GM12878 (cell line): ENCODE measurements around the gene POSTN. TPM values are rescaled to one million over a fixed set of nuclear protein-coding genes. Genes with fewer than 3 reads are reported as not detected.

ENCODE experiments used
- ATAC-seq: fragments of 200-7000 bp; cut with Tn5 transposase; 3 replicates; pipeline ENCODE4 v1.9.1; 2020; ENCODE audit warnings: mild to moderate bottlenecking, moderate library complexity
- Bru-seq: library from RNA; stranded (reverse); fragments of 400-500 nt; gene quantifications from one replicate; lab custom pipeline; 2021; lab: Mats Ljungman, UMichigan
- BruChase-seq, 2 experiments: library from RNA; stranded (reverse); fragments of 400-500 nt; gene quantifications; one replicate each; lab custom pipeline; 2021; lab: Mats Ljungman, UMichigan
- BruUV-seq: library from RNA; stranded (reverse); fragments of 400-500 nt; replicated peaks from 2 replicates; lab custom pipeline; 2021; lab: Mats Ljungman, UMichigan
- CTCF ChIA-PET: fragments of 300-600 bp; sonication (Branson Sonifier 250); formaldehyde crosslinking; extraction: SDS; loops from one replicate; lab custom pipeline; 2021; ENCODE audit warnings: inconsistent platforms; lab: Yijun Ruan, JAX
- POLR2A ChIA-PET: fragments of 350-600 bp; formaldehyde crosslinking; extraction: SDS; loops from one replicate; lab custom pipeline; 2021; ENCODE audit warnings: inconsistent platforms; lab: Charles Lee
- RAD21 ChIA-PET: fragments of 300-600 bp; sonication (Branson Sonifier 250); formaldehyde crosslinking; loops from one replicate; lab custom pipeline; 2023; ENCODE audit warnings: antibody characterized with exemption; ENCODE audit not compliant: unreplicated experiment; lab: Charles Lee
- SMC1A ChIA-PET: fragments of 300-600 bp; sonication (Branson Sonifier 250); formaldehyde crosslinking; loops from one replicate; lab custom pipeline; 2023; ENCODE audit not compliant: unreplicated experiment, uncharacterized antibody; lab: Charles Lee
- DNase-seq: peaks from one replicate; pipeline ENCODE4 v3.0.0-alpha.2; 2011; ENCODE audit warnings: low read depth, low spot score
- FAIRE-seq: peaks from 3 replicates; lab custom pipeline; 2011; peaks lifted over from hg19 to GRCh38; lab: Jason Lieb, UNC
- H2AFZ ChIP-seq: 2 replicates; pipeline ENCODE4 v1.6.0; 2011; ENCODE audit warnings: low read depth, low read length, control low read depth; ENCODE audit not compliant: control insufficient read depth
- H3K27ac ChIP-seq: 2 replicates; pipeline ENCODE4 v1.5.1; 2011; ENCODE audit warnings: control low read depth; ENCODE audit not compliant: control insufficient read depth, insufficient read depth
- H3K27me3 ChIP-seq, 2 experiments: replicated peaks in 1 of 2; 2 replicates each; pipeline versions ENCODE4 v1.6.0 to v1.6.1; 2011; ENCODE audit warnings: low read length in 1 of 2; ENCODE audit not compliant: control insufficient read depth in 2 of 2, insufficient read depth in 2 of 2
- H3K36me3 ChIP-seq, 2 experiments: 2 replicates each; pipeline ENCODE4 v1.5.1; 2011; ENCODE audit warnings: low read length in 1 of 2; ENCODE audit not compliant: control insufficient read depth in 2 of 2, insufficient read depth in 2 of 2
- H3K4me1 ChIP-seq: 2 replicates; pipeline ENCODE4 v1.6.1; 2011; ENCODE audit warnings: mild to moderate bottlenecking, low read length, moderate library complexity, mixed read lengths; ENCODE audit not compliant: control insufficient read depth, insufficient read depth
- H3K4me2 ChIP-seq: 2 replicates; pipeline ENCODE4 v1.6.0; 2011; ENCODE audit warnings: control low read depth; ENCODE audit not compliant: control insufficient read depth, insufficient read depth
- H3K4me3 ChIP-seq: fragments of 200-600 bp; sonication (generic); 2 replicates; pipeline ENCODE4 v1.5.1; 2016
- H3K79me2 ChIP-seq: 2 replicates; pipeline ENCODE4 v1.6.0; 2011; ENCODE audit warnings: low read length; ENCODE audit not compliant: control insufficient read depth, insufficient read depth
- H3K9ac ChIP-seq: 2 replicates; pipeline ENCODE4 v1.8.0; 2011; ENCODE audit warnings: low read length, control low read depth, mixed read lengths; ENCODE audit not compliant: control insufficient read depth, insufficient read depth
- H3K9me3 ChIP-seq: replicated peaks from 3 replicates; pipeline ENCODE4 v1.5.1; 2011; ENCODE audit warnings: mild to moderate bottlenecking, low read length; ENCODE audit not compliant: control insufficient read depth, insufficient read depth
- H4K20me1 ChIP-seq: 2 replicates; pipeline ENCODE4 v1.6.0; 2011; ENCODE audit not compliant: control insufficient read depth, insufficient read depth
- BHLHE40 ChIP-seq, 2 experiments: fragments of 450-650 bp in 1 of 2; IDR thresholded peaks; 2 replicates each; pipeline ENCODE4 v1.6.1; 2011 to 2017; ENCODE audit warnings: low read depth in 2 of 2, borderline replicate concordance in 1 of 2, improper control_type of control experiment in 1 of 2, low read length in 1 of 2, mild to moderate bottlenecking in 1 of 2
- CEBPB ChIP-seq, 2 experiments: fragments of 150-350 bp in 1 of 2; IDR thresholded peaks; 2 replicates each; pipeline ENCODE4 v1.6.1; 2012 to 2014; ENCODE audit warnings: low read depth in 2 of 2, low read length in 2 of 2, borderline replicate concordance in 1 of 2, inconsistent platforms in 1 of 2
- CREM ChIP-seq: IDR thresholded peaks from 2 replicates; pipeline ENCODE4 v1.6.1; 2014; ENCODE audit warnings: antibody characterized with exemption, low read depth
- EED ChIP-seq: sonication (generic); IDR thresholded peaks from 2 replicates; pipeline ENCODE4 v1.6.1; 2016; ENCODE audit warnings: antibody characterized with exemption, low read depth
- ETV6 ChIP-seq, 2 experiments: fragments of 450-650 bp in 1 of 2; IDR thresholded peaks in 1 of 2; conservative IDR thresholded peaks in 1 of 2; 2 replicates each; pipeline ENCODE4 v1.6.1; 2014; ENCODE audit warnings: antibody characterized with exemption in 1 of 2, borderline replicate concordance in 1 of 2, low read depth in 1 of 2, mild to moderate bottlenecking in 1 of 2, moderate library complexity in 1 of 2
- IRF3 ChIP-seq: fragments of 450-650 bp; IDR thresholded peaks from 2 replicates; pipeline ENCODE4 v1.6.1; 2014; ENCODE audit warnings: mild to moderate bottlenecking
- KAT2A ChIP-seq: conservative IDR thresholded peaks from 2 replicates; pipeline ENCODE4 v1.6.1; 2011; ENCODE audit warnings: low read depth, low read length; ENCODE audit not compliant: control insufficient read depth
- NKRF ChIP-seq: fragments of 450-650 bp; conservative IDR thresholded peaks from 2 replicates; pipeline ENCODE4 v1.6.1; 2017; ENCODE audit warnings: mild to moderate bottlenecking, moderate library complexity
- RCOR1 ChIP-seq: conservative IDR thresholded peaks from 2 replicates; pipeline ENCODE4 v1.6.1; 2012; ENCODE audit warnings: low read depth, low read length, improper control_type of control experiment
- RUNX3 ChIP-seq: IDR thresholded peaks from 2 replicates; pipeline ENCODE4 v1.6.1; 2012; ENCODE audit warnings: low read length, inconsistent platforms
- SMAD5 ChIP-seq: IDR thresholded peaks from 2 replicates; pipeline ENCODE4 v1.6.1; 2016; ENCODE audit warnings: antibody characterized with exemption, low read depth
- SMARCA5 ChIP-seq: fragments of 450-650 bp; IDR thresholded peaks from 2 replicates; pipeline ENCODE4 v1.6.1; 2017; ENCODE audit warnings: mild to moderate bottlenecking
- SPI1 ChIP-seq: IDR thresholded peaks from 2 replicates; pipeline ENCODE4 v1.6.1; 2011; ENCODE audit warnings: low read depth, mild to moderate bottlenecking, low read length, moderate library complexity, borderline replicate concordance; ENCODE audit not compliant: insufficient read depth
- SREBF2 ChIP-seq: IDR thresholded peaks from 2 replicates; pipeline ENCODE4 v1.6.1; 2012; ENCODE audit warnings: mild to moderate bottlenecking, low read length
- STAT3 ChIP-seq: IDR thresholded peaks from 2 replicates; pipeline ENCODE4 v1.6.1; 2011; ENCODE audit warnings: low read depth, low read length, improper control_type of control experiment
- SUZ12 ChIP-seq: fragments of 200-600 bp; sonication (generic); IDR thresholded peaks from one replicate; pipeline ENCODE4 v1.6.1; 2018; ENCODE audit warnings: antibody characterized with exemption, mild to moderate bottlenecking; ENCODE audit not compliant: unreplicated experiment
- TAF1 ChIP-seq: IDR thresholded peaks from 2 replicates; pipeline ENCODE4 v1.6.1; 2011; ENCODE audit warnings: mild to moderate bottlenecking, low read depth, low read length, borderline replicate concordance
- WRNIP1 ChIP-seq: IDR thresholded peaks from 2 replicates; pipeline ENCODE4 v1.6.1; 2011; ENCODE audit warnings: low read depth, low read length, improper control_type of control experiment, borderline replicate concordance
- WGBS: methylation state at CpG from one replicate; pipeline ENCODE4 v1.1.6; 2016; ENCODE audit warnings: low lambda C conversion rate; ENCODE audit not compliant: insufficient replicate concordance, insufficient coverage; ENCODE audit errors: missing lambda C conversion rate; 5-methylcytosine and 5-hydroxymethylcytosine counted together
- in situ Hi-C: fragments of 300-500 bp; cut with MboI; formaldehyde crosslinking; loops from 9 replicates; pipeline ENCODE4 v1.14.3; 2018; ENCODE audit warnings: mixed read lengths
- intact Hi-C: fragments of 100-400 bp; cut with micrococcal nuclease; formaldehyde crosslinking; loops from one replicate; pipeline ENCODE4 v1.14.2; 2022; ENCODE audit not compliant: unreplicated experiment
- long read RNA-seq, 2 experiments: library from polyadenylated mRNA; unstranded; transcript quantifications; one replicate each; pipeline ENCODE4 v2.0.0, GENCODE V29; 2019 to 2020
- polyA minus RNA-seq, 3 experiments: library from RNA; depleted of rRNA, polyadenylated mRNA; stranded (reverse); fragments of >200 nt; gene quantifications; 2 replicates each; pipeline ENCODE4 v1.2.3, GENCODE V29; 2011
- polyA plus RNA-seq, 11 experiments: library from polyadenylated mRNA; depleted of rRNA in 4 of 11; unstranded in 6 of 11; stranded (reverse) in 5 of 11; fragments of >200 nt; fragmentation: Nextera tagmentation in 4 of 11; fragmentation: Illumina TruSeq in 1 of 11; extraction: Ambion mirVana in 4 of 11; extraction: Trizol in 1 of 11; gene quantifications; 1 replicate in 1 of 11; 2 replicates in 10 of 11; pipeline versions ENCODE4 v1.2.1 to v1.2.3, GENCODE V29; 2011 to 2016; ENCODE audit warnings: inconsistent platforms in 2 of 11, missing spikeins in 2 of 11, low read depth in 1 of 11
- total RNA-seq, 4 experiments: library from RNA; depleted of rRNA in 3 of 4; stranded (reverse); fragments of >200 nt in 3 of 4; fragmentation: Illumina TruSeq in 1 of 4; extraction: Trizol in 1 of 4; gene quantifications; 2 replicates each; pipeline versions ENCODE4 v1.2.1 to v1.2.3, GENCODE V29; 2013 to 2021

The POSTN gene
- total RNA-seq (2013; cell fraction: nucleolus; rRNA removed), result not detected in 2 replicates
- total RNA-seq (2014; rRNA removed) (not detected in 2 replicates), total RNA-seq (2014; rRNA removed; fragmentation: Illumina TruSeq; extraction: Trizol) (not detected in 2 replicates), total RNA-seq (2021) (0.08 TPM in 1 of 2 replicates, not detected in the other), polyA plus RNA-seq (2011; rRNA removed) (not detected in 2 replicates), polyA plus RNA-seq (2014; fragmentation: Illumina TruSeq; extraction: Trizol) (not detected in 2 replicates), polyA plus RNA-seq (2014; fragmentation: Nextera tagmentation; extraction: Ambion mirVana) (not detected), polyA plus RNA-seq (2014; rRNA removed) (not detected in 2 replicates), polyA plus RNA-seq (2016; fragmentation: Nextera tagmentation; extraction: Ambion mirVana) (under 1 TPM; 0.05 to 0.13 TPM), polyA minus RNA-seq (2011; rRNA and poly(A)+ RNA removed) (not detected in 2 replicates), Bru-seq, nascent RNA (not detected), BruChase-seq, experiment 1, labeled RNA remaining after a 6-hour chase (not detected), BruChase-seq, experiment 2, labeled RNA remaining after a 2-hour chase (not detected)
- polyA plus RNA-seq (2011; ENCODE audit: low read depth), result not detected
- polyA plus RNA-seq (2011; cell fraction: cytosol; rRNA removed), result not detected in 2 replicates
- not detected in 2 replicates for polyA plus RNA-seq (2011; cell fraction: nucleus; rRNA removed)
- polyA plus RNA-seq (2012), result not detected in 2 replicates
- polyA minus RNA-seq (2011; cell fraction: cytosol; rRNA and poly(A)+ RNA removed), result not detected in 2 replicates
- polyA minus RNA-seq (2011; cell fraction: nucleus; rRNA and poly(A)+ RNA removed), result not detected in 2 replicates
- long read RNA-seq, experiment 1, result 0 reads
- long read RNA-seq, experiment 2, result 0 reads

- no peak within 1 kb of the TSS for H3K4me2 ChIP-seq
- no peaks in the 10 kb centered on the region for H3K9me3 ChIP-seq
- no peaks in the 10 kb centered on the region for H3K36me3 ChIP-seq
- H3K27ac ChIP-seq, result no peak within 1 kb of the TSS
- CTCF ChIA-PET, result interaction anchor here (0.7 kb wide), 1 partner anchor 13 kb away, joined by 3 read pairs; no protein-coding TSS in a partner anchor
- H3K9ac ChIP-seq, result no peak within 1 kb of the TSS
- H4K20me1 ChIP-seq, result no peaks in the 10 kb centered on the region
- no TSS peak for BruUV-seq
- no peaks in the 10 kb centered on the region for H3K4me1 ChIP-seq
- no peak for FAIRE-seq
- intact Hi-C loops (no loop called here), in situ Hi-C loops (no loop called here)
- H3K79me2 ChIP-seq, result no peaks in the 10 kb centered on the region
- 21% methylated on average over 6 of the region's 6 CpGs for WGBS
- SMC1A ChIA-PET, result interaction anchor here (1.2 kb wide), 1 partner anchor 8 kb away, joined by 3 read pairs; no protein-coding TSS in a partner anchor
- ATAC-seq, result no peak
- no peak within 1 kb of the TSS for H3K4me3 ChIP-seq
- no peaks in the 10 kb centered on the region for H3K27me3 ChIP-seq
- POLR2A ChIA-PET, result no interaction called here
- DNase-seq, result no peak
- no peak within 1 kb of the TSS for H2AFZ ChIP-seq
- RAD21 ChIA-PET, result no interaction called here
- TF ChIP-seq STAT3, result no peak
- TF ChIP-seq TAF1, result no peak
- no peak for TF ChIP-seq SREBF2
- no peak for TF ChIP-seq RCOR1
- no peak for TF ChIP-seq NKRF
- no peak for TF ChIP-seq IRF3
- no peak for TF ChIP-seq BHLHE40 (IDR thresholded peaks at IDR 0.05; ENCODE audit: borderline replicate concordance in 1 of 2, low read depth in 2 of 2, low read length in 1 of 2)
- TF ChIP-seq SPI1, result no peak
- TF ChIP-seq SMAD5, result no peak
- no peak for TF ChIP-seq EED
- no peak for TF ChIP-seq SMARCA5
- no peak for TF ChIP-seq SUZ12
- no peak for TF ChIP-seq WRNIP1
- no peak for TF ChIP-seq KAT2A
- no peak for TF ChIP-seq CEBPB (IDR thresholded peaks at IDR 0.05; ENCODE audit: borderline replicate concordance in 1 of 2, low read depth in 2 of 2, low read length in 2 of 2)
- TF ChIP-seq CREM, result no peak
- TF ChIP-seq ETV6 (conservative IDR thresholded peaks at IDR 0.05 in 1 of 2, IDR thresholded peaks at IDR 0.05 in 1 of 2; ENCODE audit: borderline replicate concordance in 1 of 2, low read depth in 1 of 2), result no peak
- no peak for TF ChIP-seq RUNX3
Measured at GRCh38 chr13:37598597-37598996, at the start of gene POSTN. Gene POSTN, minus strand, starts transcription at chr13:37598768. Its CDS starts 42 bp downstream, at chr13:37598726.
